Hepatocyte (in vitro differentiated cells): ENCODE data around the gene TRPC4AP.

Experiments used
- CTCF ChIP-seq: fragments of 200-600 bp; sonication (generic); IDR thresholded peaks from 2 replicates; pipeline ENCODE4 v1.5.1; 2016; ENCODE audit warnings: antibody characterized with exemption, mild to moderate bottlenecking; ENCODE audit not compliant: poor library complexity
- EZH2 ChIP-seq: fragments of 200-600 bp; sonication (generic); IDR thresholded peaks from 2 replicates; pipeline ENCODE4 v1.6.1; 2016; ENCODE audit warnings: antibody characterized with exemption, mild to moderate bottlenecking, borderline replicate concordance

GRCh38 chr20:34988191-34988540 lies 104.4 kb downstream of the TRPC4AP start:
- TF ChIP-seq CTCF: no peak
- no peak for TF ChIP-seq EZH2
